Adrenal gland (tissue), 5 donors: ENCODE data around the gene MRGPRD.

Experiments
- CTCF ChIP-seq, 6 experiments: fragments of 450-650 bp in 4 of 6; fragments of 200-600 bp in 2 of 6; sonication (generic) in 1 of 6; IDR thresholded peaks; 1 replicate in 5 of 6; 2 replicates in 1 of 6; pipeline versions ENCODE4 v1.5.1 to v1.8.0; 2016 to 2021; ENCODE audit warnings: antibody characterized with exemption in 6 of 6, mild to moderate bottlenecking in 2 of 6, moderate library complexity in 1 of 6
- POLR2A ChIP-seq, 2 donors: fragments of 450-650 bp; IDR thresholded peaks; one replicate each; pipeline ENCODE4 v1.6.1; 2017; ENCODE audit warnings: antibody characterized with exemption in 2 of 2, mild to moderate bottlenecking in 2 of 2, moderate library complexity in 1 of 2
- donor health status: DM: no; HTN: no; CAD: no.

GRCh38 chr11:69000391-69000790, 19.6 kb upstream of the MRGPRD start:
- TF ChIP-seq CTCF (IDR thresholded peaks at IDR 0.05) (no peak), POLR2A (IDR thresholded peaks at IDR 0.05) (no peak)
